ENCODE results near the gene SHISA8. TPM values are rescaled to one million over a fixed set of nuclear protein-coding genes. Genes with fewer than 3 reads are reported as not detected.
A peak's percentile ranks its signal among the peaks of the same experiment; 100 is the strongest.

Gene SHISA8
- polyA plus RNA-seq, 3 donors from 2014 or later = not detected

DNA sequence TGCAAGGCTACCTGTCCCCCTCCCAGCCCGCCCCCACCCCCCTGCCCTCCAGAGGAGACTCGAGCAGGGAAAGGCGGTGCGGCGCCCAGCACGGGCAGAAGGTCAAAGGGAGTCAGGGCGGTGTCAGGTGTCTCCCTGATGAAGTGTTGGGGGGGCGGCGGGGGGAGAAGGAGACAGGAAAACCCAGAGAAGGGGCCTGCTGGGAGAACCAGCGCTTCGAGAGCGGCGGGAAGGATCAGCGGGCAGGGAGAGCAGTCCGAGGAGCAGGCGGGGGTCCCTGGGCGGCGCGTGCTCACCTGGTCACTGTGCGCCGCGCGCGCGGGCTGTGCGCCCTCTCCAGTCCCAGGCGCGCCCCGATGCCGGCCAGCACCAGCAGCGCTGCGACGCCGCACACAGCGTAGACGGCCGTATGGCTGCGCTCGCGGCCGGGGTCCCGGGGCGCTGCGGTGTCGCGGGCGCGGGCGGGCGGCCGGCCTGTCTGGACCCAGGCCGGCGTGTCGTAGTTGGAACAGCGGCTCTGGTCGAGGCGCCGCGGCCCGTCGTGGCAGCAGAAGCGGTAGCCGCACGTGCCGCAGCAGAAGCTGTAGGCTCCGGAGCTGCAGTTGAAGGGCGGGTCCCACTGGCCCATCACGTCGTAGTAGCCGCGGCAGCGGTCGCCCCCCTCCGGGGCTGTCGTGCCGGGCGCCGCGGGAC, 886 bp downstream of the SHISA8 start:
- no peaks in the 10 kb centered on the region for H3K36me3 Mint-ChIP-seq
- peak overlapping the region in 1 of 5 donors; percentile 23 for H3K4me3 Mint-ChIP-seq

DNA sequence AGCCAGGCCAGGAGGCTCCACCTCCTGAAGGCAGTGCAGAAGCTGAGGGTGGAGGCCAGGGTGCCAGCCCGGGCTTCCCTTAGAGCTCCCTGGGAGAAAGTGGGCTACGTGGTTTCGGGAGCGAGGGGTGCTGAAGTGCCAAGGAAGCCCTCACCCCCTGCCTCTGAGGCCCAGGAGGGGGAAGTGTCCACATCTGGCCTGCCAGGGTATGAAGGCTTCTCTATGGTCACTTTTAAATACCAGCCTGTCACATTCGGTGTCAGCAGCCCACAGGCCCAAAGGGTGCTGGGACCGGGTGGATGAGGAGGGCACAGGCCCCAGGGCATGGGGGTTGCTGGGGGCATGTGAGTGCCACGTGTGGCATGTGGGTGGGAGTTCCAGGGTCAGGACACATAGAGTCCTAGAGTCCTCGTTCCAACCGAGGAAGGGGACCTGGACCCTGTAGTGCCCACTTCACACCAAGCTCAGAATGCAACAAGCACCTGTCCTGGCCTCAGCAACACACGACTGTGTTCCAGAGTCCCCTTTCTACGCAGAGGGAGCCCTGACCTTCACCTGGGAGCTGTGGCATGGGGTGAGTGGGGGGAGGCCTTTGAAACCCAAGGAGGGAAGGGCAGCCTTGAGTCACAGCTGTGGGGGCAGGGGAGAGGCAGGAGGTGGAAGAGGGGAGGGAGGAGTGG, 1.7 kb downstream of the SHISA8 start:
- peak overlapping the region in 3 of 5 donors; percentile 24 to 52 (median 50) for H3K4me3 Mint-ChIP-seq
- no peak for DNase-seq
- H3K27ac Mint-ChIP-seq = no peak overlapping the region
- H3K9me3 Mint-ChIP-seq = no peaks in the 10 kb centered on the region
- peaks cover 19 to 34% (median 19%) of the 10 kb centered on the region in 3 donors for H3K27me3 Mint-ChIP-seq (ENCODE audit: low read depth in 3 of 3)
- peaks cover 19 to 24% of the 10 kb centered on the region in 2 donors for H3K4me1 Mint-ChIP-seq
- H3K36me3 Mint-ChIP-seq = no peaks in the 10 kb centered on the region

More for the DNA sequence above, 886 bp downstream of the SHISA8 start:
- H3K27me3 Mint-ChIP-seq (ENCODE audit: low read depth in 3 of 3) = peaks cover 17 to 33% (median 19%) of the 10 kb centered on the region in 3 donors
- peaks cover 13 to 20% of the 10 kb centered on the region in 2 donors for H3K4me1 Mint-ChIP-seq
- H3K27ac Mint-ChIP-seq = no peak overlapping the region
- H3K9me3 Mint-ChIP-seq = no peaks in the 10 kb centered on the region
- no peak for DNase-seq

- H3K4me1 Mint-ChIP-seq = peaks cover 26 to 28% of the 10 kb centered on the region in 2 donors
- no peaks in the 10 kb centered on the region for H3K9me3 Mint-ChIP-seq
- H3K4me3 Mint-ChIP-seq = peak overlapping the region in 2 of 5 donors; percentile 29 to 38
- H3K36me3 Mint-ChIP-seq = no peaks in the 10 kb centered on the region
- DNase-seq = no peak
- H3K27ac Mint-ChIP-seq = no peak overlapping the region
- peaks cover 19 to 34% (median 19%) of the 10 kb centered on the region in 3 donors for H3K27me3 Mint-ChIP-seq (ENCODE audit: low read depth in 3 of 3)
These were observed 2.4 kb downstream of the SHISA8 start for GRCh38 chr22:41912338-41913039.

GRCh38 chr22:41911001-41911611, 3.8 kb downstream of the SHISA8 start:
- no peaks in the 10 kb centered on the region for H3K9me3 Mint-ChIP-seq
- peaks cover 17 to 26% (median 17%) of the 10 kb centered on the region in 3 donors for H3K27me3 Mint-ChIP-seq (ENCODE audit: low read depth in 3 of 3)
- H3K4me3 Mint-ChIP-seq = peak overlapping the region; percentile 58 to 70 (median 66)
- DNase-seq = no peak
- no peak overlapping the region for H3K27ac Mint-ChIP-seq
- peaks cover 27 to 29% of the 10 kb centered on the region in 2 donors for H3K4me1 Mint-ChIP-seq
- no peaks in the 10 kb centered on the region for H3K36me3 Mint-ChIP-seq

GRCh38 chr22:41910050-41911000, 4.5 kb downstream of the SHISA8 start:
- Mint-ChIP-seq H3K27me3 (ENCODE audit: low read depth in 3 of 3) (peaks cover 13 to 20% (median 14%) of the 10 kb centered on the region in 3 donors), H3K27ac (no peak overlapping the region), H3K9me3 (no peaks in the 10 kb centered on the region), H3K36me3 (peaks cover 0 to 6% (median 5%) of the 10 kb centered on the region in 3 donors), H3K4me1 (peaks cover 26 to 27% of the 10 kb centered on the region in 2 donors), H3K4me3 (peak overlapping the region in 4 of 5 donors; percentile 35 to 66 (median 62))
- DNase-seq = no peak

DNA sequence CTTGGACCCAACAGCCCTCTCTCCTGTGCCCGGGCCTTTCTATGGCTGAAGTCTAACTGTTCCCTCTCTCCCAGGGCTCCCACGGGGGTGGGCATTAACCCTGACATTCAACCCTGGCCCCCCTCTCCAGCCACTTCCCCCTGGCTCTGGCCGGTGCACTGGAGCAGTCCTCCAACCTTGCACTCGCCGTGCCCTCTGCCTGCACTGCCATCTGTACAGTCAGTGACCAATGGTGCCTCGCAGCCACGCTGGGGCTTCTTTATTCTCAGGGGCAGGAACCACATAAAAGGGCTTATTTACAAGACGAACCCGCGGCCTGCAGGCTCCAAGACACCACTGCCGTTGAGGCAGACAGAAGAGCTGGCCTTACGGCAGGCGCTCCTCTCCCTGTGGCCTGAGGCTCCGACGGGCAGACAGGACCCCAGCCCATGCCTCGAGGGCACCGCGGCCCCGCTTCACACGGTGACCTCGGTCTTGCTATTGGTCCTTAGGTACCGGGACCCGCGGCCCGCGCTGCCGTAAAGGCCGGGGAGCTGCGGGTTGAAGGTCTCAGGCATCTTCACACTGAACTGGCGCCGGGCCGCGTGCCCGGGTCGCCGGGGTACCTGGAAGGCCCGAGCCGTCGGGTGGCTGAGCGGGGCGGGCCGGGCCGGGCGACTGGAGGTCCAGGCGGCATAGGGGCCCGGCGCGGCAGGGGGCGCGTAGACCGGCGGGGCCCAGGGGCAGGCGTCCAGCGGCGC, 5.4 kb downstream of the SHISA8 start:
- H3K36me3 Mint-ChIP-seq = peaks cover 0 to 6% (median 5%) of the 10 kb centered on the region in 3 donors
- H3K9me3 Mint-ChIP-seq = no peaks in the 10 kb centered on the region
- peak overlapping the region; percentile 65 to 79 (median 76) for H3K4me3 Mint-ChIP-seq
- H3K27ac Mint-ChIP-seq = peak overlapping the region in 1 of 6 donors; percentile 65
- no peak for DNase-seq
- H3K4me1 Mint-ChIP-seq = peaks cover 26 to 27% of the 10 kb centered on the region in 2 donors
- H3K27me3 Mint-ChIP-seq (ENCODE audit: low read depth in 3 of 3) = peaks cover 10 to 20% (median 13%) of the 10 kb centered on the region in 3 donors

DNA sequence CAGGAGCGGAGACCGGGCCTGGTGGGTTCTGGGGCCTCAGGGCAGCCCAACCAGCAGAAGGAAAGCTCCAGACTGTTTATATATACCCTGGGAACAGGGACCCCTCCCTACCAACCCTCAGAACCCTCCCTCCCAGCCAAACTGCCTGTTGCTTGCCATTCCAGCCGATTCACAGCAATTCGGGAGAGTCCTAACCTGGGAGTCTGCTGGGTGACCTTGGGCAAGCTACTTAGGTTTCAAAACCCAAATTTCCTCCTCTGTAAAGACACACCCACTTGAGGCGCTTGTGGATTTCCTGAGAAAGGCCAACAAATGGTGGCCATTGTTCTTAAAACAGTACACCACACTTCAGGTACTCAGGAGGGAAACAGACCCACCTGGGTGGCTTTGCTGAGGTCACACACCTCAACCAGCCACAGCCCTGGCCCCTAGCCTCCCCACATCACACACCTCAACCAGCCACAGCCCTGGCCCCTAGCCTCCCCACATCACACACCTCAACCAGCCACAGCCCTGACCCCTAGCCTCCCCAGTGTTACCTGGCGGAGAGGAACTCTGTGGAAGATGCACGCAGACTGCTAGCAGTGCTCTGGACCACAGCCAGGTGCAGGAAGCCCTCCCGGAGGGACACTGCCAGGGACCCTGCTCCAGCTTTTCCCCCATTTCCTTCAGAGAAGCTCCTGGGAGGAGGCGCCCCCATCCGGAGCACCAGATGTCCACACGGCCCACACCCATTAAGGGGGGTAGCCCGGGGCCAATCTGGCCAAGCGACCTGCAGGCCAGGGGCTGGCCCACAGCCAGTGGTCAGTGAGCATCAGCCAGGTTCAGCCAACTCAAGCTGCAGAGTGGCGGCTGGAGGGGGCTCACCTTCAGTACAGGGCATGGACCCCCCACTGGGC, 6.2 kb downstream of the SHISA8 start:
- Mint-ChIP-seq H3K27me3 (ENCODE audit: low read depth in 3 of 3) (peaks cover 10 to 20% (median 13%) of the 10 kb centered on the region in 3 donors), H3K9me3 (no peaks in the 10 kb centered on the region), H3K36me3 (peaks cover 0 to 7% (median 5%) of the 10 kb centered on the region in 3 donors), H3K27ac (peak overlapping the region in 4 of 6 donors; percentile 62 to 71 (median 70)), H3K4me1 (peaks cover 26 to 27% of the 10 kb centered on the region in 2 donors), H3K4me3 (peak overlapping the region; percentile 67 to 82 (median 73))
- DNase-seq = peak in 1 of 3 donors; percentile 19

DNA sequence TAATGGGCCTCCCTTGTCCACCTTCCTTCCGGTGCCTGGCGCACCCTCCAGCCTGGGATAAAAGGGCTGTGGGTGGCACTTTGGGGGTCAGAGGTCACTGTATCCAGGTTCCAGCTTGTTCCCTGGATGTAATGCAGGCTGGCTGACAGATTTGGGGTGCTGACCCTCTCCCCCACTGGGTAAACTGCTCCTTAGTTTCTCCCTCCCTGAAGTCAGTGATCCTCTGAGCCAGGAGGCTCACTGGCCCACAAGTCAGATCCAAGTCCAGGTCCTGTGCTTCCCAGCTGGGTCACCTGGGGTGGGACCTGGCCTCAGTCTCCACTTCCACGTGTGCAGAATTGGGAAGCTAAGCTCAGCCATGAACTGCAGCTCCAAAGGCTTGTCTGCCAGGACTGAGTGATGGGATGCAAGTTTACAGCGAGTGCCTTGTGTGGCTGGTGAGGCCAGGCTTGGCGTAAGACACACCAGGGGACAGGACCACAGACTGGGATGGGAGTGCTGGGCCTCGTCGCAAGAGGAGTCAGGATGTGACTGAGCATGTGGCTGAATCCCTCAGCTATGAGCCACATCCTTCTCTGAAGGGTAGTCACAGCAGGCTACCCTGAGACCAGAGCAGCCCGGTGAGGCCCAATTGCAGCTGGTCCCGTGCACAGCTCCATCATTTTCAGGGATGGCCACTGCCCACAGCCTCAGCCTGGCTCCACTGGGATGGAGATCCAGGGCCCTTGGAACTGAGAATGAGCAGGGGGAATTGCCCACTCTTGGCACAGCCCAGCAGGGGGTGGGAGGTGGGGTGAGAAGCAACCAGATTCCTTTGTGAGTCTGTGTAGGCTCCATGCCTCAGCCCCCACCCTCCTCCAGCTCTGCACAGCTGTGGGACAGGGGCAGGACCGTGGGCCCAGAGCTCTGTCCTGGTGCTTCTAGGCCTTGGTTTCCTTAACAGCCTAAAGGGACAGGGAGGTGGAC, 7.2 kb downstream of the SHISA8 start:
- H3K27ac Mint-ChIP-seq = peak overlapping the region in 4 of 6 donors; percentile 65 to 81 (median 67)
- peaks cover 26 to 27% of the 10 kb centered on the region in 2 donors for H3K4me1 Mint-ChIP-seq
- H3K36me3 Mint-ChIP-seq = peaks cover 0 to 9% (median 5%) of the 10 kb centered on the region in 3 donors
- peak overlapping the region; percentile 21 to 82 (median 71) for H3K4me3 Mint-ChIP-seq
- no peak for DNase-seq
- peaks cover 7 to 16% (median 7%) of the 10 kb centered on the region in 3 donors for H3K27me3 Mint-ChIP-seq (ENCODE audit: low read depth in 3 of 3)
- no peaks in the 10 kb centered on the region for H3K9me3 Mint-ChIP-seq

DNA sequence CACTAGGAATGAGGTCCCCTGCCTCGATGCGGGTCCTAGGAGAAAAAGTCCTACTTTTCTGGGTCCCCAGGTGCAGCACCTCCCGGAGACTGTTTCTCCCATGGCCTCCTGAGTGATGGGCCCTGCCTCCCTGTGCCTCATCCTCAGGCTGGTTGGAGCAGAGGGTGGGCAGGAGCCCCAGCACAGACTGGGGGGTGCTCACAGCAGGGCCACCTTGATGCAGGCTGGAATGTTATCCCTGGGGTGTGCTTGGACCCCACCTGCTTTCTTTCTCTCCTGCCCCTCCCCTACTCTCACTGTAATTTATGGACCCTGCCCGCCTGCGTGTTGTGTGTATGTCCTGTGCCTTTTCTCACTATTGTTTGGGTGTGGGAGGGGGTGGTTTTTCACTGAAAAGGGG, 8.1 kb downstream of the SHISA8 start:
- no peak for DNase-seq
- Mint-ChIP-seq H3K27me3 (ENCODE audit: low read depth in 3 of 3) (peaks cover 4 to 13% (median 7%) of the 10 kb centered on the region in 3 donors), H3K9me3 (no peaks in the 10 kb centered on the region), H3K4me1 (peaks cover 24 to 27% of the 10 kb centered on the region in 2 donors), H3K4me3 (no peak overlapping the region), H3K27ac (no peak overlapping the region), H3K36me3 (peaks cover 0 to 9% (median 5%) of the 10 kb centered on the region in 3 donors)

DNA sequence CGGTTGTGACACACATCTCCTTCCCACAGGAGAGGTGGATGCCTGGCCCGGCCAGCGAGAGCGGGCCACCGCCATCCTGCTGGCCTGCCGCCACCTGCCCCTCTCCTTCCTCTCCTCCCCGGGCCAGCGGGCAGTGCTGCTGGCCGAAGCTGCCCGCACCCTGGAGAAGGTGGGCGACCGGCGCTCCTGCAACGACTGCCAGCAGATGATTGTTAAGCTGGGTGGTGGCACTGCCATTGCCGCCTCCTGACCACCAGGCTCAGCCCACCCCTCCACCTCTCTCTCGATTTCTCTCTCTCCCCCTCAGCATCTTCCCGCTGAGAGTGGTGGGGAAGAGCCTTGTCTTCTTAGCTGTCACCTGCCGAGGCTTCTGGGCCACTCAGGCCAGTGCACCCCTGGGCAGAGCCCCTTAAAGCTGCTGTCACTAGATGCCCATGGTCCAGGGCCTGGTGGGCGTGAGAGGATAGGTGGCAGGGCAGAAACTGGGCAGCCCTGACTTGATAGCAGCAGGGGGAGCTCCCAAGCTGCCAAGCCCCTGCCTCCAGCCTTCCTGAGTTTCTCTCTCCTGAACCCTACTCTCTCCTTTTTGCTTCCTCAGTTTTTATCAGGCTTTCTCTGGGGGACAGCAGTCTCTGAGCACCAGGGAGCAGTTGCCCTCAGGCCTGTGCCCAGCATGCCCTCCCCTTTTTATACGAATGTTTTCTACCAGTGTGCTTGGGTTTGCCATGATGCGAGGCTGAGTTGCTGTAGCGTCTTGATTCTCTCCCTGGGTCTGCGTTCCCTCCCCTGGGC, 9.3 kb downstream of the SHISA8 start:
- Mint-ChIP-seq H3K9me3 (no peaks in the 10 kb centered on the region), H3K27ac (peak overlapping the region in 1 of 6 donors; percentile 49), H3K36me3 (peaks cover 0 to 9% (median 5%) of the 10 kb centered on the region in 3 donors), H3K27me3 (ENCODE audit: low read depth in 3 of 3) (peaks cover 2 to 8% (median 3%) of the 10 kb centered on the region in 3 donors), H3K4me1 (peaks cover 22 to 23% of the 10 kb centered on the region in 2 donors), H3K4me3 (no peak overlapping the region)
- no peak for DNase-seq
